ENCODE measurements around the gene CIZ1.

The CIZ1 gene

GRCh38 chr9:128208946-128209669 is 17.7 kb upstream of the CIZ1 start:
- no peak for TF ChIP-seq CTCF (IDR thresholded peaks at IDR 0.05; ENCODE audit: low read depth, low read length)
- H3K4me3 ChIP-seq (ENCODE audit: low read depth, low read length) = no peak overlapping the region

DNA sequence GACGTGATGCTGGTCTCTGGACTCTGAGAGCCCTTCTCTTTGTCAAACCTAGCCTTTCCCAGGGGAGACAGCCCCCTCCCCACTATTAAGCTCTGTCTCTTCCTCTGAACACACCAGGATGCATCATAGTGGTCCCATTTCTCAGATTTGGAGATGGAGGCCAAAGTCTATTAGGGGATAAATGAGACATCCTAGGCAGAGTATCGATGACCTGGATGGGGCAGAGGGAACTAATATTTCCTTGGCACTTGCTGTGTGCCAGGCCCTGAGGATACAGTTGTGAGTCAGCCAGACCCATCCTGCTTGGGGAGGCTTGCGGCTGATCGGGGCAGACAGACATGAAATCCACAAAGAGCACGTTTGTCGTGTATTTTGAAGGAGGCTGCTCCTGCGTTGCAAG is 17.0 kb upstream of the CIZ1 start:
- no peak overlapping the region for H3K4me3 ChIP-seq (ENCODE audit: low read depth, low read length)
- TF ChIP-seq CTCF (IDR thresholded peaks at IDR 0.05; ENCODE audit: low read depth, low read length) = no peak

DNA sequence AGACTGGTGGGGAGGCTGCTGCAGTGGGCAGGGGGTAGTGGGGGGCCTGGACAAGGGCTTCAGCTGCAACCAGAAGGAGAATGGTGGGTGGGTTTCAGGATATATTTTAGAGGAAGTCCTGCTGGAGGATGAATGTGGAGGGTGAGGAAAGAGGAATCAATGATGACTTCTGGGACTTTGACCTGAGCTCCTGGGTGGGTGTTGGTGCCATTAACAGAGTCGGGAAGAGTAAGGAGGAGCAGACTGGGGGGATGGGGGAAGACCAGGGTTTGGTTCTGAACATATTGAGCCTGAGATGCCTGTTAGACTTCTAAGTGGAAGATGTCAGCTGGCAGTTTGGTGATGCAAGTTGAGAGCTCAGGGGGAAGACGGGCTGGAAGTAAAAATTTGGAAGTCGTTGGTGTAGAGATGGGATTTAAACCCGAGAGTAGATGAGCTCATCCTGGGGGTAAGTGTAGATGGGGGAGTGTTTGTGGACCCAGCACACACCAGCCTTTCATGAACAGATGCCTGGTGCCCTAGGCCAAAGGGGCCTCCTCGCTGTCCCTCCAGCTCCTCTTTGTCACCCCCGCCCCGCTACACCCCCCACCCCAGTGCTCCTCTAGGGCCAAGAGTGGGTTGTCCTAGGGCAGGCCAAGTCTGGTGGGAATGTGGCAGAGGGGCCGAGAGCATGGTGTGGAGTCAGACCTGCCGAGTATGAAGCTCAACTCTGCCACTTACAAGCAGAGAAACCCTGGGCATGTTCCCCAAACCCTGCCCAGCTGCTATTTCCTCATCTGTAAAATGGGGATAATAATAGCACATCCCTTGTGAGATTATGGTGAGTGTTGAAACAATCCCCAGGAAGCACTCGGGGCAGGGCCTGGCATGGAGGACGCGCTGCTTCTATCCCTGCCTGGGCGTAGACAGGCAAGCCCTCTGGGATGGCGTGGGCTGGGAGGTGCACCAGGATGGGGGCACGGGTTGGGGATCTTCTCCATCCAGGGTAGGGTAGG is 15.8 kb upstream of the CIZ1 start:
- TF ChIP-seq CTCF (IDR thresholded peaks at IDR 0.05; ENCODE audit: low read depth, low read length) = no peak

DNA sequence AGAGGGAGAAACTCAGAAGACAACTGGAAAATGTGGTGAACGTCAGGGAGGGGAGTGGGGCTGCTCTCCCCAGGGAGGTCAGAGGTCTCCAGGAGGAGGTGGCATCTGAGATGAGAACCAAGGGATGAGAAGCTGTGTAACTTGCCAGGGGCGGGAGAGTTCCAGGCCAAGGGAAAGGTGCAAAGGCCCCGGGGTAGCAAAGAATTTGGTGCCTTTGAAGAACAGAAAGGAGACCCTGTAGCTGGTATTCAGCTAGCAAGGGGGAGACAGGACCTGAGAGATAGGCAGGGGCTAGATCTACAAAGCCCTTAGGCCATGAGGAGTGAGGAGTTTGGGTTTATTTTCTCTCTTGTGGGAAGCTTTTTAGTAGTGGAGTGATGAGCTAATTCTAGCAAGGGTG is 15.1 kb upstream of the CIZ1 start:
- no peak for TF ChIP-seq CTCF (IDR thresholded peaks at IDR 0.05; ENCODE audit: low read depth, low read length)
- H3K4me3 ChIP-seq (ENCODE audit: low read depth, low read length) = no peak overlapping the region

More for the DNA sequence above, 15.8 kb upstream of the CIZ1 start:
- H3K4me3 ChIP-seq (ENCODE audit: low read depth, low read length) = no peak overlapping the region

DNA sequence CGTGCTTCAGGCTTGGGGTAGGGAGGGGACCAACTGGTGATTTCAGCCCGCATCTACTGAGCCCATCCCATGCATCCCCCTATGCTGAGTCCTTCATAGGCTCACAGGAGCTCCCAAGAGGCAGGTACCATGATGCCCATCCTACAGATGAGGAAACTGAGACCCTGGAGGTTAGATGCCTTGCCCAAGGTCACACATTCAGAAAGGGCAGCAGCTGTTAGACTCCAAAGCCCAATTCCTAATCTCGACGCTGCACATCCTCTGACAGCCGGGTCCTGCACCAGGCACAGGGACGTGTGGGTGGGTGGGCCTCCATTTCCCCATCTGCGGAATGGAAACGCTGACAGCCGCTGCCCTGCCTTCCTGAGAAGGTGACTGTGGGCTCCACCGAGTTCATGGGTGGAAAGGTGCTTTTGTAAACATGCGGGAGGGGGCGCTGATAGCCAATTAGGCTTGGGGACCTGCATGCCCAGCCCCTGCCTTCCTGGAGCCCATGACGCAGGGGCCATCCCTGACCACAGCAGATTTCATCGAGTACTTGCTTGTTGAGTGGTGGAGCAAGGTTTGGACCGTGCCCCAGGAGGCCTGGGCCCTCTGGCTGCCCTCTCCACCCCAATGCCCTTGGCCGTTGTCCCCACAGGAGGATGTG is 14.0 kb upstream of the CIZ1 start:
- no peak for TF ChIP-seq CTCF (IDR thresholded peaks at IDR 0.05; ENCODE audit: low read depth, low read length)
- H3K4me3 ChIP-seq (ENCODE audit: low read depth, low read length) = no peak overlapping the region

DNA sequence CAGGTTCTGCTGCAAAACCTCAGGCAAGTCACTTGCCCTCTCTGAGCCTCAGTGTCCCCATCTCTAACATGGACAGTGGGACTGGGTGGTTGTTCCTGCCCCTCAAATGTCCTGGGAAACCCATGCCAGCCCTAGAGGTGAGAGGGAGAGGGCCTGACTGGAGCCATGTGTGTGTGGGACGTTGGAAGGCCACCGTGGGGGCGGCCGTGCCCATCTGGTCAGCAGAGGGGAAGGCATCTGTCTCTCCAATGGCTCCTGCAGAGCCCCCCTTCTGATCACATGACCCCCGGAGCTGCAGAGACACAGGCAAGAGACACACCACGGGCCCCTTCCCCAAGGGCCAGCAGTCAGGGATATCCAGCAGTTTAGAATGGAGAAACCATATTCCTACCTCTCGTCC is 13.5 kb upstream of the CIZ1 start:
- no peak for TF ChIP-seq CTCF (IDR thresholded peaks at IDR 0.05; ENCODE audit: low read depth, low read length)
- no peak overlapping the region for H3K4me3 ChIP-seq (ENCODE audit: low read depth, low read length)
